Measurements from ENCODE around the gene SLC25A43. TPM values are rescaled to one million over a fixed set of nuclear protein-coding genes. Genes with fewer than 3 reads are reported as not detected.
A peak's percentile ranks its signal among the peaks of the same experiment; 100 is the strongest.

Gene SLC25A43
- total and polyA plus RNA-seq, 9 of the 15 experiments (the other 6 are each of a cell fraction or from before 2014, with no cell fraction given), result 1.3 to 8.4 (median 4.0) TPM

DNA sequence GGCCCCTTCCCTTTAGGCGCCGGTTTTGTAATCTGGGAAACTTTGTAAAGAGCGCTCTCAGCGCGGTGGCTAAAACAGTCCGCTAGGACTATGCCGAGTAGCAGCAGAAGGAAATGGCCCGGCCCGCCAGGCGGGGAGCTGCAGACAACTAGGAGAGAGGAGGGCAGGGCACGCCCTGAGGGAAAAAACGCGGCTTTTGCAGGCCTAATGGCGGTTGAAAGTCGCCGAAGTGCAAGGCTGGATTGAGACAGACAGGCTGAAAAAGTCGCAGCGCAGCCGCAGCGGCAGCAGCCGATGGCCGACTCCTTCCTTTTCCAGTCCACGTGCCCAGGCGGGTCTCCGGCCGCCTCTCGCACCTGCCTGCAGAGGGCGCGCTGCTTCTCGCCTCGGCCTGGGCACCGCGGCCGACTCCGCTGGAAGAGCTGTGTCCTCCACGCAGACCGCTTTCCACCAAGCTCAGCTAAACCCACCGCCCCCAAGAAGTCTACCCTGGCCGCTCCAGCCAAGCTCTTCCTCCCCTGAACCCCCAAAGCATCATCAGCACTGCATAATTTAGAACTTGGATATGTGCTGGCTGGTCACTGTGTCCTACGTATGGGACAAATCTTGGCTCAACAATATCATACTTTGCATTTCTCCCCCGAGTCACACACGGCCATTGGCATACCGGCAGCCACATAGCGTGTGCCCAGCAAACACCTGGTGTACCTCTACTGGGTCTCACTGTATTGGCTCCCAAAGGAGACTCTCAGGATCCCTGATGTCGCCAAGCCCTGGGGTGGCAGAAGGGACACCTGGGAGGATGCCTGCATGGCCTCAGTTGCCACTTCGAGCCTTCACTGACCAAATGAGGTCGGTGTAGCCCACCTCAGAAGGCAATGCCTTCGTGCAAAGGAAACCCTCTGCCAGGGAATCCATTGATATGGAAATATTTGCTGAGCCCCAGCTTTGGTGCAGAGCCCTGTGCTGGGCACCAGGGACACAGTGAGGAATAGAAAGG lies 83.6 kb downstream of the SLC25A43 start (continued):
- TF ChIP-seq, protein P1, sequence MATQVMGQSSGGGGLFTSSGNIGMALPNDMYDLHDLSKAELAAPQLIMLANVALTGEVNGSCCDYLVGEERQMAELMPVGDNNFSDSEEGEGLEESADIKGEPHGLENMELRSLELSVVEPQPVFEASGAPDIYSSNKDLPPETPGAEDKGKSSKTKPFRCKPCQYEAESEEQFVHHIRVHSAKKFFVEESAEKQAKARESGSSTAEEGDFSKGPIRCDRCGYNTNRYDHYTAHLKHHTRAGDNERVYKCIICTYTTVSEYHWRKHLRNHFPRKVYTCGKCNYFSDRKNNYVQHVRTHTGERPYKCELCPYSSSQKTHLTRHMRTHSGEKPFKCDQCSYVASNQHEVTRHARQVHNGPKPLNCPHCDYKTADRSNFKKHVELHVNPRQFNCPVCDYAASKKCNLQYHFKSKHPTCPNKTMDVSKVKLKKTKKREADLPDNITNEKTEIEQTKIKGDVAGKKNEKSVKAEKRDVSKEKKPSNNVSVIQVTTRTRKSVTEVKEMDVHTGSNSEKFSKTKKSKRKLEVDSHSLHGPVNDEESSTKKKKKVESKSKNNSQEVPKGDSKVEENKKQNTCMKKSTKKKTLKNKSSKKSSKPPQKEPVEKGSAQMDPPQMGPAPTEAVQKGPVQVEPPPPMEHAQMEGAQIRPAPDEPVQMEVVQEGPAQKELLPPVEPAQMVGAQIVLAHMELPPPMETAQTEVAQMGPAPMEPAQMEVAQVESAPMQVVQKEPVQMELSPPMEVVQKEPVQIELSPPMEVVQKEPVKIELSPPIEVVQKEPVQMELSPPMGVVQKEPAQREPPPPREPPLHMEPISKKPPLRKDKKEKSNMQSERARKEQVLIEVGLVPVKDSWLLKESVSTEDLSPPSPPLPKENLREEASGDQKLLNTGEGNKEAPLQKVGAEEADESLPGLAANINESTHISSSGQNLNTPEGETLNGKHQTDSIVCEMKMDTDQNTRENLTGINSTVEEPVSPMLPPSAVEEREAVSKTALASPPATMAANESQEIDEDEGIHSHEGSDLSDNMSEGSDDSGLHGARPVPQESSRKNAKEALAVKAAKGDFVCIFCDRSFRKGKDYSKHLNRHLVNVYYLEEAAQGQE (IDR thresholded peaks at IDR 0.05; ENCODE audit: borderline replicate concordance), result peak; percentile 40; the same call in 1 of the 2 replicates
- TF ChIP-seq, protein P1 (CRISPR knock-in tag; IDR thresholded peaks at IDR 0.05; ENCODE audit: low read depth), result no peak
- TF ChIP-seq SMC3 (conservative IDR thresholded peaks at IDR 0.05; ENCODE audit: insufficient read depth, low read depth, low read length) (0 out of 2 replicates have a peak, but pooled peaks have one; percentile 34), RB1 (IDR thresholded peaks at IDR 0.05; ENCODE audit: low read depth) (0 out of 2 replicates have a peak, but pooled peaks have one; percentile 53), NRF1 (conservative IDR thresholded peaks at IDR 0.05 in 1 of 2, IDR thresholded peaks at IDR 0.05 in 1 of 2) (peak; percentile 84 to 86), SOX6 (IDR thresholded peaks at IDR 0.05) (0 out of 2 replicates have a peak, but pooled peaks have one; percentile 19), STAT5B (CRISPR knock-in tag; IDR thresholded peaks at IDR 0.05) (no peak)
- TF ChIP-seq, protein P2, sequence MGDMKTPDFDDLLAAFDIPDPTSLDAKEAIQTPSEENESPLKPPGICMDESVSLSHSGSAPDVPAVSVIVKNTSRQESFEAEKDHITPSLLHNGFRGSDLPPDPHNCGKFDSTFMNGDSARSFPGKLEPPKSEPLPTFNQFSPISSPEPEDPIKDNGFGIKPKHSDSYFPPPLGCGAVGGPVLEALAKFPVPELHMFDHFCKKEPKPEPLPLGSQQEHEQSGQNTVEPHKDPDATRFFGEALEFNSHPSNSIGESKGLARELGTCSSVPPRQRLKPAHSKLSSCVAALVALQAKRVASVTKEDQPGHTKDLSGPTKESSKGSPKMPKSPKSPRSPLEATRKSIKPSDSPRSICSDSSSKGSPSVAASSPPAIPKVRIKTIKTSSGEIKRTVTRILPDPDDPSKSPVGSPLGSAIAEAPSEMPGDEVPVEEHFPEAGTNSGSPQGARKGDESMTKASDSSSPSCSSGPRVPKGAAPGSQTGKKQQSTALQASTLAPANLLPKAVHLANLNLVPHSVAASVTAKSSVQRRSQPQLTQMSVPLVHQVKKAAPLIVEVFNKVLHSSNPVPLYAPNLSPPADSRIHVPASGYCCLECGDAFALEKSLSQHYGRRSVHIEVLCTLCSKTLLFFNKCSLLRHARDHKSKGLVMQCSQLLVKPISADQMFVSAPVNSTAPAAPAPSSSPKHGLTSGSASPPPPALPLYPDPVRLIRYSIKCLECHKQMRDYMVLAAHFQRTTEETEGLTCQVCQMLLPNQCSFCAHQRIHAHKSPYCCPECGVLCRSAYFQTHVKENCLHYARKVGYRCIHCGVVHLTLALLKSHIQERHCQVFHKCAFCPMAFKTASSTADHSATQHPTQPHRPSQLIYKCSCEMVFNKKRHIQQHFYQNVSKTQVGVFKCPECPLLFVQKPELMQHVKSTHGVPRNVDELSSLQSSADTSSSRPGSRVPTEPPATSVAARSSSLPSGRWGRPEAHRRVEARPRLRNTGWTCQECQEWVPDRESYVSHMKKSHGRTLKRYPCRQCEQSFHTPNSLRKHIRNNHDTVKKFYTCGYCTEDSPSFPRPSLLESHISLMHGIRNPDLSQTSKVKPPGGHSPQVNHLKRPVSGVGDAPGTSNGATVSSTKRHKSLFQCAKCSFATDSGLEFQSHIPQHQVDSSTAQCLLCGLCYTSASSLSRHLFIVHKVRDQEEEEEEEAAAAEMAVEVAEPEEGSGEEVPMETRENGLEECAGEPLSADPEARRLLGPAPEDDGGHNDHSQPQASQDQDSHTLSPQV (IDR thresholded peaks at IDR 0.05), result peak; percentile 56; the same call in 1 of the 2 replicates
- TF ChIP-seq, protein P3, sequence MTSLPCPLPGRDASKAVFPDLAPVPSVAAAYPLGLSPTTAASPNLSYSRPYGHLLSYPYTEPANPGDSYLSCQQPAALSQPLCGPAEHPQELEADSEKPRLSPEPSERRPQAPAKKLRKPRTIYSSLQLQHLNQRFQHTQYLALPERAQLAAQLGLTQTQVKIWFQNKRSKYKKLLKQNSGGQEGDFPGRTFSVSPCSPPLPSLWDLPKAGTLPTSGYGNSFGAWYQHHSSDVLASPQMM (CRISPR knock-in tag; IDR thresholded peaks at IDR 0.05), result no peak
- TF ChIP-seq, protein P4, sequence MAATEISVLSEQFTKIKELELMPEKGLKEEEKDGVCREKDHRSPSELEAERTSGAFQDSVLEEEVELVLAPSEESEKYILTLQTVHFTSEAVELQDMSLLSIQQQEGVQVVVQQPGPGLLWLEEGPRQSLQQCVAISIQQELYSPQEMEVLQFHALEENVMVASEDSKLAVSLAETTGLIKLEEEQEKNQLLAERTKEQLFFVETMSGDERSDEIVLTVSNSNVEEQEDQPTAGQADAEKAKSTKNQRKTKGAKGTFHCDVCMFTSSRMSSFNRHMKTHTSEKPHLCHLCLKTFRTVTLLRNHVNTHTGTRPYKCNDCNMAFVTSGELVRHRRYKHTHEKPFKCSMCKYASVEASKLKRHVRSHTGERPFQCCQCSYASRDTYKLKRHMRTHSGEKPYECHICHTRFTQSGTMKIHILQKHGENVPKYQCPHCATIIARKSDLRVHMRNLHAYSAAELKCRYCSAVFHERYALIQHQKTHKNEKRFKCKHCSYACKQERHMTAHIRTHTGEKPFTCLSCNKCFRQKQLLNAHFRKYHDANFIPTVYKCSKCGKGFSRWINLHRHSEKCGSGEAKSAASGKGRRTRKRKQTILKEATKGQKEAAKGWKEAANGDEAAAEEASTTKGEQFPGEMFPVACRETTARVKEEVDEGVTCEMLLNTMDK (IDR thresholded peaks at IDR 0.05; ENCODE audit: borderline replicate concordance, insufficient read depth, low read depth, low read length, poor library complexity, severe bottlenecking), result peak; percentile 42
